GM12801 (cell line): ENCODE results near the gene EPHA6.

ENCODE experiments used
- TF ChIP-seq, protein P1 (sequence below): IDR thresholded peaks from one replicate; pipeline ENCODE4 v1.5.1; 2011; ENCODE audit warnings: control low read depth; ENCODE audit not compliant: insufficient read length; ENCODE audit errors: extremely low read depth

Gene EPHA6

GRCh38 chr3:97515076-97515475, 700.7 kb downstream of the EPHA6 start:
- TF ChIP-seq, protein P1, sequence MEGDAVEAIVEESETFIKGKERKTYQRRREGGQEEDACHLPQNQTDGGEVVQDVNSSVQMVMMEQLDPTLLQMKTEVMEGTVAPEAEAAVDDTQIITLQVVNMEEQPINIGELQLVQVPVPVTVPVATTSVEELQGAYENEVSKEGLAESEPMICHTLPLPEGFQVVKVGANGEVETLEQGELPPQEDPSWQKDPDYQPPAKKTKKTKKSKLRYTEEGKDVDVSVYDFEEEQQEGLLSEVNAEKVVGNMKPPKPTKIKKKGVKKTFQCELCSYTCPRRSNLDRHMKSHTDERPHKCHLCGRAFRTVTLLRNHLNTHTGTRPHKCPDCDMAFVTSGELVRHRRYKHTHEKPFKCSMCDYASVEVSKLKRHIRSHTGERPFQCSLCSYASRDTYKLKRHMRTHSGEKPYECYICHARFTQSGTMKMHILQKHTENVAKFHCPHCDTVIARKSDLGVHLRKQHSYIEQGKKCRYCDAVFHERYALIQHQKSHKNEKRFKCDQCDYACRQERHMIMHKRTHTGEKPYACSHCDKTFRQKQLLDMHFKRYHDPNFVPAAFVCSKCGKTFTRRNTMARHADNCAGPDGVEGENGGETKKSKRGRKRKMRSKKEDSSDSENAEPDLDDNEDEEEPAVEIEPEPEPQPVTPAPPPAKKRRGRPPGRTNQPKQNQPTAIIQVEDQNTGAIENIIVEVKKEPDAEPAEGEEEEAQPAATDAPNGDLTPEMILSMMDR = no peak

GRCh38 chr3:97530691-97531090, 716.3 kb downstream of the EPHA6 start:
- TF ChIP-seq, protein P1 = no peak

DNA sequence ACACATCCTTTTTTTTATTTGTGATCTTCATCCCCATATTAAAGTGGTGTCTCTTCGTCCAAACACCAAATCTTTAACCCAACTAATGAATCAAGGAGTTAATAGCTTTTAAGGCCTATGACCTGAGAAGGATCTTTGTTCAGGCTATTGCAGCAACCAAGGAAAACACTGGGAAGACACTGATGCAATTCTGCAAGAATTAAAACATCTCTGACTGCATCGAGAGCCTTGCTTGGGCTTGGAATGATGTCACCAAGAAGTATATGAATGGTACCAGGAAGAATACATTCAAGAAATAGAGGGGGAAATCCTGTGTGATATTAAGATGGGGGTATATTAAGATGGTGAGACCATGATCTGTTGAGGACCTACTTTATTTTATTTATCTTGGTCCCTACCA, 736.0 kb downstream of the EPHA6 start:
- TF ChIP-seq, protein P1 = no peak

GRCh38 chr3:97552186-97552585, 737.8 kb downstream of the EPHA6 start:
- TF ChIP-seq, protein P1 = no peak

DNA sequence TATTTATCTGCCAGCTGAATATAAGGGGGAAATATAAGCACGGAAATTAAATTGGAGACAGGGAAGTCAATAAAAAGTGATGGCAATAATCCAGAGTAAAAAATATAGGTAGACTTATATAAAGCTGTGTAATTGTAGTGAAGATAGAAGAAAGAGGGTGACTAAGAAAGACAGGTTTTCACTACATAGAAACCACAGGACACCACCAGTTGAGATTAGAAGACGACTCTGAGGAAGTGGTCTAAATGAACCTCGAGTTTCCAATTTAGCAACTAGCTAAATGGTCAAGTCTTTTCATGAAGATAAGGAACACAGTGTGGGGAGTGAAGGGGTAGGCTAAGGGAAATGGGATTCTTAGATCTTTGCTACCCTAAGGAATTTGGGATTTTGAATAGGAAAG, 761.3 kb downstream of the EPHA6 start:
- TF ChIP-seq, protein P1 = no peak

DNA sequence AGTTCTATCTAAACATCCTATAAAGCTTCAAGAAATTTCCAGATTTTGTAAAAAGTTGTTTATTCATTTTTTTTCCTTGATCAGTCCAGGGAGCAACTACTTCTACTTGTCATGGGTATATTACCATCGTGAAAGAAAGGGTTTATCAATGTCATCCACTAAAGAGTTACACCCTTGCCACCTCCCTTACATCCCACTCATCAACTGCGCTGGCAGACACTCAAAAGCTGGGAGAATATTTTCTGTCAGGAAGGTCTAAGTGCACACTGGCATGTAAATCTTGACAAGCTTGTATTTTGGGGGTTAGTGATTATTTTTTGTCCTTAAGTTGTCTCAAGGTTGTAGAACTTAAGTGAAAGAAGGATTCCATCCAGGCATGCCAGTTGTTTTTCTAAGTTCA, 761.8 kb downstream of the EPHA6 start:
- TF ChIP-seq, protein P1 = no peak

GRCh38 chr3:97579365-97579764, 765.0 kb downstream of the EPHA6 start:
- TF ChIP-seq, protein P1 = no peak

DNA sequence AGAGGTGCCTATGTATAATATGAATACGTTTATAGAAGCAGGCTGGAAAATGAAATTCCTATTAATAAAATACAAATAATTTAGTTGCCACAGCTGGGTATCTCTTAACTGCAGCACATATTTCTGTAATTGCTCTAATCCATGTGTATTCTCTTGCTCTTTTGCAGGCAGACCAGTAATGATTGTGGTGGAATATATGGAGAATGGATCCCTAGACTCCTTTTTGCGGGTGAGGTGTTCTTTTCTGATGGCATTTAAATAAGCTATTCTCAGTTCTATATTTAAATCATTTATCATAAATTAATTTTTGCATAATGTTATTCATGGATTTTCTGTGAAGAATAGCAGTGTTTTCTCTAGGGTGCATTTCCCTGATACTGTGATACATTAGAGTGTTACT, 796.2 kb downstream of the EPHA6 start:
- TF ChIP-seq, protein P1 = no peak
